Measurements from ENCODE around the gene PRKG1.

- TF ChIP-seq CTCF (IDR thresholded peaks at IDR 0.05) (no peak), POLR2A (IDR thresholded peaks at IDR 0.05) (no peak)
Measured at GRCh38 chr10:51630640-51631005, 556.3 kb downstream of the PRKG1 start.
